Gastroesophageal sphincter (tissue), 4 donors: ENCODE data around the gene NEU4. TPM values are rescaled to one million over a fixed set of nuclear protein-coding genes. Genes with fewer than 3 reads are reported as not detected.
"Not testable (repeated sequence)": the region's sequence is repeated elsewhere in the genome, so short reads cannot be mapped to it uniquely, and the experiment has no call there.

Experiments
- ATAC-seq: fragments of 150-250 bp; one replicate; pipeline ENCODE4 v1.9.1; 2016; ENCODE audit warnings: mild to moderate bottlenecking, moderate library complexity
- H3K27ac ChIP-seq, 4 donors: fragments of 200-600 bp; sonication (generic) in 3 of 4; 1 replicate in 3 of 4; 2 replicates in 1 of 4; pipeline ENCODE4 v1.5.1; 2016 to 2019
- H3K27me3 ChIP-seq: fragments of 200-600 bp; sonication (generic); one replicate; pipeline ENCODE4 v1.5.1; 2019
- H3K36me3 ChIP-seq, 2 donors: fragments of 200-600 bp; sonication (generic); one replicate each; pipeline ENCODE4 v1.5.1; 2019; ENCODE audit warnings: control low read depth in 1 of 2
- H3K4me1 ChIP-seq, 3 donors: fragments of 200-600 bp; sonication (generic); 1 replicate in 2 of 3; 2 replicates in 1 of 3; pipeline ENCODE4 v1.5.1; 2016 to 2019; ENCODE audit warnings: control low read depth in 2 of 3
- H3K4me3 ChIP-seq, 2 donors: fragments of 200-600 bp; sonication (generic); one replicate each; pipeline ENCODE4 v1.5.1; 2019; ENCODE audit warnings: mild to moderate bottlenecking in 1 of 2, moderate library complexity in 1 of 2
- H3K9me3 ChIP-seq, 3 donors: fragments of 200-600 bp; sonication (generic); one replicate each; pipeline ENCODE4 v1.5.1; 2017 to 2019; ENCODE audit warnings: control low read depth in 2 of 3
- EP300 ChIP-seq: sonication (generic); formaldehyde crosslinking; IDR thresholded peaks from one replicate; pipeline ENCODE4 v1.6.1; 2017; ENCODE audit warnings: antibody characterized with exemption, mild to moderate bottlenecking
- POLR2A ChIP-seq, 2 donors: fragments of 450-650 bp; IDR thresholded peaks; one replicate each; pipeline ENCODE4 v1.6.1; 2017; ENCODE audit warnings: antibody characterized with exemption in 2 of 2, mild to moderate bottlenecking in 2 of 2, moderate library complexity in 1 of 2
- POLR2AphosphoS5 ChIP-seq: sonication (generic); formaldehyde crosslinking; IDR thresholded peaks from one replicate; pipeline ENCODE4 v1.6.1; 2017; ENCODE audit warnings: antibody characterized with exemption
- WGBS, 2 donors: methylation state at CpG; one replicate each; pipeline ENCODE4 v1.1.5; 2018; ENCODE audit warnings: low coverage in 1 of 2; 5-methylcytosine and 5-hydroxymethylcytosine counted together
- total RNA-seq, 4 donors: library from RNA; depleted of rRNA; stranded (reverse); fragments of >200 nt; gene quantifications; one replicate each; pipeline ENCODE4 v1.1.0, GENCODE V29; 2016
- TF ChIP-seq, protein P1 (sequence below), 4 experiments: fragments of 200-600 bp in 2 of 4; fragments of 450-650 bp in 2 of 4; sonication (generic) in 1 of 4; IDR thresholded peaks; one replicate each; pipeline ENCODE4 v1.5.1; 2017 to 2019; ENCODE audit warnings: antibody characterized with exemption in 4 of 4, mild to moderate bottlenecking in 2 of 4, moderate library complexity in 2 of 4

NEU4 gene
- total RNA-seq, 4 donors from 2014 or later: 0.47 to 2.0 TPM; not detected in 2

DNA sequence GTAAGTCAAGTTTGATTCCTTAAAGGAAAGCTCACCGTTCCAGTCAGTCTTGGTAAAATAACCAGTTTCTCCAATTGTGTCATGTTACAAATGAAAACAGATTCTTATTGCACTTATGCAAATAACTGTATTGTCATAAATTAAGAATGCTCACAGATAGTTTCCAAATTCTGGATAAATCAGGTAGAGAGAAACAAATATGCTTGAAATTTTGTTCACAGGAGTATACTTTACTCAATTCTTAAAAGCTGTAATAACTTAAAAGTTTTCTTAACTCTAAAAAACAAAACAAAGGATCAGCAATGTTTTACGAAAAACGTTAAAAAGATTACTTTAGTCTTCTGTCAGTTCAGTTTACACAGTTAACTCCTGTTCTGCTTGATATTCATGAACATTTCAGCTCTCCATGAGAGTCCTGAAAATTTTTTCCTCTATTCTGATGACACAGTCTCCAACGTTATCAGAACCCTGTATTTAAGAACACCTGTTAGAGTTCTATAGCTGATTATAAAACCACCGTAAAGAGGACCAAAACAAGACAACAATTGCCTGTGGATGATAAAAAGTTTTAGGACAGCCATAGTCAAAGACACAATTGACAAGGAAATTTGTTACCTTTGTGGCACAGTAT lies 27.9 kb upstream of the NEU4 start:
- ATAC-seq: no peak
- peaks cover 21% of the 10 kb centered on the region for H3K27me3 ChIP-seq
- TF ChIP-seq POLR2A (IDR thresholded peaks at IDR 0.05): no peak
- TF ChIP-seq, protein P1, sequence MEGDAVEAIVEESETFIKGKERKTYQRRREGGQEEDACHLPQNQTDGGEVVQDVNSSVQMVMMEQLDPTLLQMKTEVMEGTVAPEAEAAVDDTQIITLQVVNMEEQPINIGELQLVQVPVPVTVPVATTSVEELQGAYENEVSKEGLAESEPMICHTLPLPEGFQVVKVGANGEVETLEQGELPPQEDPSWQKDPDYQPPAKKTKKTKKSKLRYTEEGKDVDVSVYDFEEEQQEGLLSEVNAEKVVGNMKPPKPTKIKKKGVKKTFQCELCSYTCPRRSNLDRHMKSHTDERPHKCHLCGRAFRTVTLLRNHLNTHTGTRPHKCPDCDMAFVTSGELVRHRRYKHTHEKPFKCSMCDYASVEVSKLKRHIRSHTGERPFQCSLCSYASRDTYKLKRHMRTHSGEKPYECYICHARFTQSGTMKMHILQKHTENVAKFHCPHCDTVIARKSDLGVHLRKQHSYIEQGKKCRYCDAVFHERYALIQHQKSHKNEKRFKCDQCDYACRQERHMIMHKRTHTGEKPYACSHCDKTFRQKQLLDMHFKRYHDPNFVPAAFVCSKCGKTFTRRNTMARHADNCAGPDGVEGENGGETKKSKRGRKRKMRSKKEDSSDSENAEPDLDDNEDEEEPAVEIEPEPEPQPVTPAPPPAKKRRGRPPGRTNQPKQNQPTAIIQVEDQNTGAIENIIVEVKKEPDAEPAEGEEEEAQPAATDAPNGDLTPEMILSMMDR (IDR thresholded peaks at IDR 0.05): no peak
- no peak for TF ChIP-seq EP300
- TF ChIP-seq POLR2AphosphoS5: no peak
- H3K4me3 ChIP-seq: no peak overlapping the region
- H3K9me3 ChIP-seq: peaks cover 0 to 8% (median 0%) of the 10 kb centered on the region in 3 donors
- H3K27ac ChIP-seq: no peak overlapping the region
- no peaks in the 10 kb centered on the region for H3K4me1 ChIP-seq
- H3K36me3 ChIP-seq: no peaks in the 10 kb centered on the region
- WGBS, 2 donors: 79 to 90% methylated on average over 5 of the region's 5 CpGs

DNA sequence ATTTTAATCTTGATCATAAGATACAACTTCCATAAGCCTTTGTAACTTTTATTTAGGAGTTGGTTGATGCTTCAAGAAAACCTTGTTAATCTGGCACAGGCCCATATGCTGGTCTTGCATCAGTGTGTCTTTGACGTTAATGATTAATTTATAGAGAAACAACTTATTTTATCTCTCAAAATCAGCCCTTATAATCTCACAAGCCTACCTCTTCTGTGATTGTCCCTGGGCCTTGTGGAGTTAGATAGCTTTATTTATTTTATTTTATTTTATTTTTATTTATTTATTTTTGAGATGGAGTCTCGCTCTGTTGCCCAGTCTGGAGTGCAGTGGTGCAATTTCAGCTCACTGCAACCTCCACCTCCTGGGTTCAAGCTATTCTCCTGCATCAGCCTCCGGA lies 26.9 kb upstream of the NEU4 start:
- 93% methylated on average over 2 to 3 of the region's 3 CpGs for WGBS, 2 donors
- peaks cover 11% of the 10 kb centered on the region for H3K27me3 ChIP-seq
- not testable (repeated sequence) for ATAC-seq

DNA sequence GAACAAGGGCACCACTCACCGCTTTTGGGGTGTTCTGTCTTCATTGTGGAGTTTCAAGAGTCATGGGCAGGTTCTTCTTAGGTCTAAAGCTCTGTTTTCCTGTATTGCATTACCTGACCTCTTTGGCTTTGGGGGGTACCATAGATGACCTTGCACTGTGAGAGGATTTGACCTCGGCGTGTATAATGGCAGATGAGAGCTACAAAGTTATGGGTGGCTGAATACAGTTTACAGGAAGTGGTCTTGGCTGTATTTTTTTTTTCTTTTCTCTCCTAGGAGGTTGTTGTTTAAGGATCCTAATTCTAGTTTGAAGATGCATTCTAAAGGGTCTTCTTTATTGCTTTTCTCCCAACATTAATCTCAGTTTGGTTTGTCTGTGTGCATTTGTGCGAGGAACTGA lies 20.9 kb upstream of the NEU4 start:
- WGBS, 2 donors: 78 to 91% methylated on average over 3 to 4 of the region's 4 CpGs
- Histone ChIP-seq H3K4me3 (no peak overlapping the region), H3K27ac (no peak overlapping the region), H3K27me3 (no peaks in the 10 kb centered on the region), H3K9me3 (no peaks in the 10 kb centered on the region), H3K4me1 (no peaks in the 10 kb centered on the region), H3K36me3 (no peaks in the 10 kb centered on the region)
- no peak for ATAC-seq
- TF ChIP-seq POLR2AphosphoS5: no peak
- no peak for TF ChIP-seq EP300
- TF ChIP-seq, protein P1 (IDR thresholded peaks at IDR 0.05): no peak
- TF ChIP-seq POLR2A (IDR thresholded peaks at IDR 0.05): no peak

More for the DNA sequence above, 26.9 kb upstream of the NEU4 start:
- H3K36me3 ChIP-seq, H3K9me3 ChIP-seq, H3K4me1 ChIP-seq, H3K4me3 ChIP-seq, H3K27ac ChIP-seq: not testable (repeated sequence)

- Histone ChIP-seq H3K4me3 (no peak overlapping the region), H3K9me3 (no peaks in the 10 kb centered on the region), H3K36me3 (no peaks in the 10 kb centered on the region), H3K4me1 (no peaks in the 10 kb centered on the region), H3K27ac (no peak overlapping the region), H3K27me3 (no peaks in the 10 kb centered on the region)
- ATAC-seq: no peak
- TF ChIP-seq EP300: no peak
- no peak for TF ChIP-seq POLR2AphosphoS5
- TF ChIP-seq, protein P1 (IDR thresholded peaks at IDR 0.05): no peak
- no peak for TF ChIP-seq POLR2A (IDR thresholded peaks at IDR 0.05)
- WGBS, 2 donors: 44 to 70% methylated on average over 2 to 3 of the region's 3 CpGs
Observed at GRCh38 chr2:241788572-241788971, 20.4 kb upstream of the NEU4 start.

GRCh38 chr2:241791385-241791784 lies 17.6 kb upstream of the NEU4 start:
- H3K27me3 ChIP-seq, H3K4me3 ChIP-seq, H3K27ac ChIP-seq, ATAC-seq, H3K9me3 ChIP-seq, H3K4me1 ChIP-seq, H3K36me3 ChIP-seq: not testable (repeated sequence)
- 33 to 44% methylated on average over 1 to 2 of the region's 3 CpGs for WGBS, 2 donors

GRCh38 chr2:241793385-241793784 lies 15.6 kb upstream of the NEU4 start:
- H3K36me3 ChIP-seq: no peaks in the 10 kb centered on the region
- WGBS, 2 donors: 94 to 95% methylated on average over 5 of the region's 5 CpGs
- H3K27ac ChIP-seq: no peak overlapping the region
- H3K4me3 ChIP-seq: no peak overlapping the region
- H3K9me3 ChIP-seq: no peaks in the 10 kb centered on the region
- H3K27me3 ChIP-seq: peaks cover 22% of the 10 kb centered on the region
- TF ChIP-seq POLR2AphosphoS5 (no peak), POLR2A (IDR thresholded peaks at IDR 0.05) (no peak), EP300 (no peak)
- TF ChIP-seq, protein P1 (IDR thresholded peaks at IDR 0.05): no peak
- H3K4me1 ChIP-seq: no peaks in the 10 kb centered on the region
- ATAC-seq: no peak
